HFF-Myc (cell line): ENCODE data around the gene LSM14A.

Experiments
- DNase-seq: peaks from one replicate; pipeline ENCODE4 v3.0.0-alpha.2; 2011; ENCODE audit warnings: low read depth; ENCODE audit errors: extremely low read depth
- H3K4me3 ChIP-seq: replicated peaks from 2 replicates; pipeline ENCODE4 v1.5.1; 2011; ENCODE audit warnings: low read depth, mild to moderate bottlenecking, control low read depth, low read length
- TF ChIP-seq, protein P1 (sequence below): IDR thresholded peaks from 2 replicates; pipeline ENCODE4 v1.5.1; 2012; ENCODE audit warnings: mild to moderate bottlenecking, low read depth, low read length, control low read depth; ENCODE audit errors: missing control alignments

Gene LSM14A

DNA sequence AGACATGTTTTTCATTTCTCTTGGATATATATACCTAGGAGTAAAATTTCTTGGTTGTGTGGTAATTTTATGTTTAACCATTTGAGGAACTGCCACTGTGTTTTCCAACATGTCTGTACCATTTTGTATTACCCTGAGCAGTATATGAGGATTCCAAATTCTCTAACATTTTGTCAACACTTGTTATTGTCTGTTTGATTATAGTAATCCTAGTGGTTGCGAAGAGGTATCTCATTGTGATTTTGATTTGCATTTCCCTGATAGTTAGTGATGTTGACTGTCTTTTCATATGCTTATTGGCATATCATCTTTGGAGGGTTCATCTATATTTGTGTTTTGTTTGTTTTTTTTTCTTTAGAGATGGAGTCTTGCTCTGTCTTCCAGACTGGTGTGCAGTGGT, 103.4 kb downstream of the LSM14A start:
- H3K4me3 ChIP-seq: no peak overlapping the region
- no peak for DNase-seq
- TF ChIP-seq, protein P1, sequence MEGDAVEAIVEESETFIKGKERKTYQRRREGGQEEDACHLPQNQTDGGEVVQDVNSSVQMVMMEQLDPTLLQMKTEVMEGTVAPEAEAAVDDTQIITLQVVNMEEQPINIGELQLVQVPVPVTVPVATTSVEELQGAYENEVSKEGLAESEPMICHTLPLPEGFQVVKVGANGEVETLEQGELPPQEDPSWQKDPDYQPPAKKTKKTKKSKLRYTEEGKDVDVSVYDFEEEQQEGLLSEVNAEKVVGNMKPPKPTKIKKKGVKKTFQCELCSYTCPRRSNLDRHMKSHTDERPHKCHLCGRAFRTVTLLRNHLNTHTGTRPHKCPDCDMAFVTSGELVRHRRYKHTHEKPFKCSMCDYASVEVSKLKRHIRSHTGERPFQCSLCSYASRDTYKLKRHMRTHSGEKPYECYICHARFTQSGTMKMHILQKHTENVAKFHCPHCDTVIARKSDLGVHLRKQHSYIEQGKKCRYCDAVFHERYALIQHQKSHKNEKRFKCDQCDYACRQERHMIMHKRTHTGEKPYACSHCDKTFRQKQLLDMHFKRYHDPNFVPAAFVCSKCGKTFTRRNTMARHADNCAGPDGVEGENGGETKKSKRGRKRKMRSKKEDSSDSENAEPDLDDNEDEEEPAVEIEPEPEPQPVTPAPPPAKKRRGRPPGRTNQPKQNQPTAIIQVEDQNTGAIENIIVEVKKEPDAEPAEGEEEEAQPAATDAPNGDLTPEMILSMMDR: no peak

DNA sequence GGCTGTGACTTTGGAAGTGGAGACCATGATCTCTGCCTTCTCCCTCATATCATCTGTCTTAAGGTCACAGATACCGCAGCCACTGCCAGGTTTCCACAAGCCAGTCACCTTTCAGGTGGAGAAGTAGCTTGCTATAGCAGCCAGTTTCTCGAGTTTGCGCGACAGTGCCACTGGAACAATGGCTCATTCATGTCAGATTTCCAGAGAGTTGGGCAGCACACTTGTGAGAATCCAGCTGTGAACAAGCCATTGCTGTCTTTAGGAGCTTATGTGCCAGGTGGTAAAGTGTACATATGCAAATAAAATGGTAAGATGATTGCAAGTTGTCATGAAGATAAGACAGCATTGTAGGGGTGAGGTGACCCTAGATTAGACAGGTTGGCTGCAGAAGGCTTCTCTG, 104.3 kb downstream of the LSM14A start:
- no peak for DNase-seq
- TF ChIP-seq, protein P1: no peak
- H3K4me3 ChIP-seq: no peak overlapping the region

DNA sequence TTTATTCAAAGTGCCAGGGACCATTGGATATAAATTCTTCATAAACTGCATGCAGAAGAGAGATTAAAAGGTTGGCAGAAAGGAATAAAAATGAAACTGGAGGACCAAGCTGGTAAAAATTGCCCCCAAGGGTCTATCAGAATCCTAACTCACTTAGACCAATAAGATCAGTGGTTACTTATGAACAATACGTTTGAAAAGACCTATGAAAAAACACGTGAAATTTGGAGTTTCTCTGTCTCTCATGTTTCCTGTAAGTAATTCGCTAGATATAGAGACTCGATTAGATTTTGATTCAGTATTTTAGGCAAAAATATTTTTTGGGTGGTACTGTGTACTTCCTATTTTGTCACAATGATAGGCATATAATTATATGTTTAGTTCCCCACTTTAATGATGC, 104.9 kb downstream of the LSM14A start:
- H3K4me3 ChIP-seq: no peak overlapping the region

DNA sequence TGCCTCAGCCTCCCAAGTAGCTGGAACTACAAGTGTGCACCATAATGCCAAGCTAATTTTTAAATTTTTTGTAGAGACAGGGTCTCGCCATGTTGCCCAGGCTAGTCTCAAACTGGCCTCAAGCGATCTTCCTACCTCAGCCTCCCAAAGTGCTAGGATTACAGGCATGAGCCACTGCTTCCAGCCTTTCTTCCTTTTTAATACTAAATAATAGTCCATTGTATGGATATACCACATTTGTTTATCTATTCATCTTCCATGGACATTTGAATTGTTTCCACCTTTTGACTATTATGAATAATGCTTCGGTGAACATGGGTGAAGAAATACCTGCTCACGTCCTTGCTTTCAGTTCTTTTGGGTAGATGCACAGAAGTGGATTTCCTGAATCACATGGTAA, 106.5 kb downstream of the LSM14A start:
- TF ChIP-seq, protein P1: no peak
- H3K4me3 ChIP-seq: no peak overlapping the region
- DNase-seq: no peak

More for the DNA sequence above, 104.9 kb downstream of the LSM14A start:
- DNase-seq: no peak
- TF ChIP-seq, protein P1: no peak
